IMR-90 (cell line): ENCODE data around the gene C20orf144. TPM values are rescaled to one million over a fixed set of nuclear protein-coding genes. Genes with fewer than 3 reads are reported as not detected.

Experiments used
- ATAC-seq: fragments of 200-7000 bp; cut with Tn5 transposase; 2 replicates; pipeline ENCODE4 v1.9.1; 2020; ENCODE audit warnings: low read depth, mild to moderate bottlenecking, moderate library complexity
- BruUV-seq: library from RNA; stranded (reverse); fragments of 400-500 nt; replicated peaks from 2 replicates; lab custom pipeline; 2021; lab: Mats Ljungman, UMichigan
- CTCF ChIA-PET: fragments of 300-600 bp; formaldehyde crosslinking; extraction: SDS; loops from one replicate; lab custom pipeline; 2021; ENCODE audit warnings: antibody characterized with exemption; lab: Yijun Ruan, JAX
- POLR2A ChIA-PET: fragments of 300-600 bp; sonication (Branson Sonifier 250); formaldehyde crosslinking; loops from one replicate; lab custom pipeline; 2022; ENCODE audit warnings: antibody characterized with exemption; ENCODE audit not compliant: unreplicated experiment; lab: Charles Lee
- DNase-seq: peaks from one replicate; pipeline ENCODE4 v3.0.0; 2013
- H2AFZ ChIP-seq: replicated peaks from 2 replicates; pipeline ENCODE3; 2013; ENCODE audit warnings: low read length, mild to moderate bottlenecking; ENCODE audit not compliant: poor library complexity
- H2AK5ac ChIP-seq: 2 replicates; pipeline ENCODE4 v1.6.1; 2013; ENCODE audit warnings: low read depth, low read length, inconsistent platforms
- H2AK9ac ChIP-seq: replicated peaks from 2 replicates; pipeline ENCODE3; 2013; ENCODE audit warnings: mild to moderate bottlenecking, low read depth, low read length, moderate library complexity; ENCODE audit not compliant: poor library complexity
- H2BK120ac ChIP-seq: 2 replicates; pipeline ENCODE4 v1.6.1; 2013; ENCODE audit warnings: low read depth, low read length, inconsistent platforms
- H2BK15ac ChIP-seq: 3 replicates; pipeline ENCODE4 v1.6.1; 2013; ENCODE audit warnings: low read depth, low read length, inconsistent platforms
- H2BK20ac ChIP-seq: 2 replicates; pipeline ENCODE4 v1.6.1; 2013; ENCODE audit warnings: low read depth, mild to moderate bottlenecking, inconsistent platforms, low read length, moderate library complexity
- H2BK5ac ChIP-seq: 2 replicates; pipeline ENCODE4 v1.6.1; 2013; ENCODE audit warnings: mild to moderate bottlenecking, low read depth, low read length, inconsistent platforms; ENCODE audit not compliant: poor library complexity, severe bottlenecking
- H3K14ac ChIP-seq: replicated peaks from 2 replicates; pipeline ENCODE4 v1.6.1; 2013; ENCODE audit warnings: low read depth, low read length, inconsistent platforms
- H3K18ac ChIP-seq: 2 replicates; pipeline ENCODE4 v1.6.1; 2013; ENCODE audit warnings: low read depth, low read length, control low read depth
- H3K23ac ChIP-seq: 2 replicates; pipeline ENCODE4 v1.6.1; 2013; ENCODE audit warnings: low read depth, low read length, inconsistent platforms
- H3K27ac ChIP-seq: 2 replicates; pipeline ENCODE4 v1.5.1; 2013; ENCODE audit warnings: mild to moderate bottlenecking, control low read depth, low read length; ENCODE audit not compliant: insufficient read depth
- H3K27me3 ChIP-seq: 2 replicates; pipeline ENCODE4 v1.6.1; 2013; ENCODE audit warnings: low read length; ENCODE audit not compliant: control insufficient read depth, insufficient read depth
- H3K36me3 ChIP-seq: 2 replicates; pipeline ENCODE4 v1.6.1; 2013; ENCODE audit warnings: low read length, mixed read lengths; ENCODE audit not compliant: control insufficient read depth, insufficient read depth
- H3K4ac ChIP-seq: 2 replicates; pipeline ENCODE4 v1.6.1; 2013; ENCODE audit warnings: low read depth, low read length, inconsistent platforms
- H3K4me1 ChIP-seq: 2 replicates; pipeline ENCODE4 v1.6.1; 2013; ENCODE audit warnings: low read length, mixed read lengths; ENCODE audit not compliant: control insufficient read depth, insufficient read depth
- H3K4me2 ChIP-seq: 2 replicates; pipeline ENCODE4 v1.6.1; 2013; ENCODE audit warnings: low read depth, mild to moderate bottlenecking, control low read depth, low read length, moderate library complexity
- H3K4me3 ChIP-seq: 2 replicates; pipeline ENCODE4 v1.5.1; 2013; ENCODE audit warnings: low read depth, mild to moderate bottlenecking, control low read depth, low read length, moderate library complexity; ENCODE audit not compliant: insufficient read depth
- H3K56ac ChIP-seq: 2 replicates; pipeline ENCODE4 v1.6.1; 2013; ENCODE audit warnings: low read length, inconsistent platforms; ENCODE audit not compliant: insufficient read depth; ENCODE audit errors: extremely low read depth
- H3K79me1 ChIP-seq, 2 experiments: 2 replicates each; pipeline ENCODE4 v1.6.1; 2013; ENCODE audit warnings: low read length in 2 of 2, inconsistent platforms in 1 of 2, low read depth in 1 of 2
- H3K9ac ChIP-seq: 2 replicates; pipeline ENCODE4 v1.6.1; 2013; ENCODE audit warnings: low read depth, low read length, control low read depth
- H3K9me1 ChIP-seq: 2 replicates; pipeline ENCODE4 v1.6.1; 2013; ENCODE audit warnings: low read length, inconsistent platforms; ENCODE audit not compliant: insufficient read depth
- H3K9me3 ChIP-seq: 2 replicates; pipeline ENCODE4 v1.6.1; 2013; ENCODE audit warnings: low read length; ENCODE audit not compliant: control insufficient read depth, insufficient read depth
- H4K20me1 ChIP-seq: 2 replicates; pipeline ENCODE4 v1.6.1; 2013; ENCODE audit warnings: low read length, inconsistent platforms; ENCODE audit not compliant: insufficient read depth
- H4K5ac ChIP-seq: 2 replicates; pipeline ENCODE4 v1.6.1; 2013; ENCODE audit warnings: mild to moderate bottlenecking, low read depth, low read length, control low read depth
- H4K8ac ChIP-seq, 2 experiments: 2 replicates each; pipeline ENCODE4 v1.6.1; 2013; ENCODE audit warnings: low read depth in 2 of 2, low read length in 2 of 2, control low read depth in 1 of 2, inconsistent platforms in 1 of 2
- H4K91ac ChIP-seq: 2 replicates; pipeline ENCODE4 v1.6.1; 2013; ENCODE audit warnings: low read depth, low read length, inconsistent platforms; ENCODE audit not compliant: insufficient read depth
- BHLHE40 ChIP-seq: fragments of 150-350 bp; IDR thresholded peaks from 2 replicates; pipeline ENCODE4 v1.6.1; 2016; ENCODE audit warnings: mild to moderate bottlenecking, low read depth, low read length
- CEBPB ChIP-seq: IDR thresholded peaks from 2 replicates; pipeline ENCODE4 v1.6.1; 2012; ENCODE audit warnings: low read depth, low read length, improper control_type of control experiment
- MAZ ChIP-seq: IDR thresholded peaks from 2 replicates; pipeline ENCODE4 v1.6.1; 2012; ENCODE audit warnings: low read depth, mild to moderate bottlenecking, low read length, improper control_type of control experiment, moderate library complexity, borderline replicate concordance
- RCOR1 ChIP-seq: IDR thresholded peaks from 2 replicates; pipeline ENCODE4 v1.6.1; 2012; ENCODE audit warnings: mild to moderate bottlenecking, low read length, improper control_type of control experiment; ENCODE audit not compliant: insufficient replicate concordance
- WGBS, 2 experiments: methylation state at CpG; one replicate each; pipeline versions ENCODE4 v1.1.5 to v1.1.7; 2013; ENCODE audit warnings: missing lambda C conversion rate in 2 of 2; ENCODE audit not compliant: insufficient read length in 1 of 2; ENCODE audit errors: extremely low coverage in 2 of 2; 5-methylcytosine and 5-hydroxymethylcytosine counted together
- dilution Hi-C: fragments of 300-500 bp; cut with HindIII; formaldehyde crosslinking; loops from one replicate; pipeline ENCODE4 v1.14.3; 2018; ENCODE audit warnings: low sequenced_read_pairs; ENCODE audit not compliant: unreplicated experiment
- in situ Hi-C: fragments of 300-500 bp; cut with MboI; formaldehyde crosslinking; loops from 3 replicates; pipeline ENCODE4 v1.14.3; 2019; ENCODE audit warnings: low sequenced_read_pairs, inconsistent platforms, mixed read lengths
- intact Hi-C: fragments of 100-400 bp; cut with micrococcal nuclease; formaldehyde crosslinking; loops from 2 replicates; pipeline ENCODE4 v1.10.0; 2022
- polyA plus RNA-seq, 3 experiments: library from polyadenylated mRNA; depleted of rRNA; stranded (reverse); fragments of >200 nt; gene quantifications; 2 replicates each; pipeline ENCODE4 v1.2.3, GENCODE V29; 2012; ENCODE audit warnings: low replicate concordance in 1 of 3
- total RNA-seq: library from RNA; depleted of rRNA; stranded (reverse); fragments of >200 nt; gene quantifications from 2 replicates; pipeline ENCODE4 v1.2.3, GENCODE V29; 2012
- TF ChIP-seq, protein P1 (sequence below): fragments of 150-350 bp; IDR thresholded peaks from 2 replicates; pipeline ENCODE4 v1.6.1; 2017; ENCODE audit warnings: mild to moderate bottlenecking, antibody characterized with exemption, low read length, low read depth

Gene C20orf144
- total and polyA plus RNA-seq, 2 of the 4 experiments (the other 2 are of a cell fraction) = under 0.01 to 0.19 TPM

DNA sequence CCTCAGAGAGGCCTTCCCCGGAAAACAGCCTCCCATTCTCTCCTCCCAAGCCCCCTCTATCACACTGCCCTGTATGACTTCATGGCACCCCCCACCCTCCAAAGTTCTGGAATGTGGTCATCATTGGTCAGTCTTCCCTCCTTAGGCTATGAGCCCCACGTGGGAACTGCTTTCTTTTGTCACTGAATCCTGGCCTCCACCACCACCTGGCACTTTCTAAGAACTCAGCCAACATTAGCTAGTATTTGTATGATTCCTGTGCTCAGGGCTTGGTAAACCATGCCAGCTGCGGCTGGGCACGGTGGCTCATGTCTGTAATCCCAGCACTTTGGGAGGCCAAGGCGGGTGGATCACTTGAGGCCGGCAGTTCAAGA is 32.5 kb downstream of the C20orf144 start:
- Histone ChIP-seq H3K79me1 (no peaks in the 10 kb centered on the region), H3K14ac (no peak overlapping the region), H4K91ac (no peak overlapping the region), H4K20me1 (no peaks in the 10 kb centered on the region), H3K56ac (no peak overlapping the region), H2AK5ac (no peak overlapping the region), H3K4me3 (no peak overlapping the region), H2BK15ac (no peak overlapping the region), H3K27me3 (no peaks in the 10 kb centered on the region), H3K9me1 (0 out of 2 replicates have a peak, but pooled peaks cover 2% of the 10 kb centered on the region), H4K8ac (no peak overlapping the region), H2AFZ (no peak overlapping the region), H2BK20ac (no peak overlapping the region), H3K23ac (no peak overlapping the region), H3K4me1 (no peaks in the 10 kb centered on the region), H3K4ac (no peak overlapping the region), H3K9me3 (no peaks in the 10 kb centered on the region), H3K4me2 (no peak overlapping the region), H4K5ac (no peak overlapping the region), H2AK9ac (no peak overlapping the region), H2BK120ac (no peak overlapping the region), H3K36me3 (no peaks in the 10 kb centered on the region), H3K9ac (no peak overlapping the region), H3K18ac (no peak overlapping the region), H2BK5ac (no peak overlapping the region), H3K27ac (no peak overlapping the region)
- no peak for DNase-seq
- intact Hi-C loops (no loop called here), in situ Hi-C loops (no loop called here), dilution Hi-C loops (no loop called here)
- ATAC-seq = no peak
- ChIA-PET CTCF (interaction anchor here (0.8 kb wide), 1 partner anchor 13 kb away, joined by 3 read pairs; no protein-coding TSS in a partner anchor), POLR2A (no interaction called here)
- no TSS peak for BruUV-seq
- WGBS, 2 experiments = 85% methylated on average over 4 of the region's 6 CpGs; no CpG with 5 or more reads in 1 of the 2 experiments
- TF ChIP-seq, protein P1, sequence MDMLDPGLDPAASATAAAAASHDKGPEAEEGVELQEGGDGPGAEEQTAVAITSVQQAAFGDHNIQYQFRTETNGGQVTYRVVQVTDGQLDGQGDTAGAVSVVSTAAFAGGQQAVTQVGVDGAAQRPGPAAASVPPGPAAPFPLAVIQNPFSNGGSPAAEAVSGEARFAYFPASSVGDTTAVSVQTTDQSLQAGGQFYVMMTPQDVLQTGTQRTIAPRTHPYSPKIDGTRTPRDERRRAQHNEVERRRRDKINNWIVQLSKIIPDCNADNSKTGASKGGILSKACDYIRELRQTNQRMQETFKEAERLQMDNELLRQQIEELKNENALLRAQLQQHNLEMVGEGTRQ = no peak
- no peak for TF ChIP-seq RCOR1
- TF ChIP-seq CEBPB = no peak
- TF ChIP-seq BHLHE40 = no peak
- TF ChIP-seq MAZ = no peak
